Measurements from ENCODE around the gene TTYH3.
"Not testable (repeated sequence)": the region's sequence is repeated elsewhere in the genome, so short reads cannot be mapped to it uniquely, and the experiment has no call there.

TTYH3 gene

DNA sequence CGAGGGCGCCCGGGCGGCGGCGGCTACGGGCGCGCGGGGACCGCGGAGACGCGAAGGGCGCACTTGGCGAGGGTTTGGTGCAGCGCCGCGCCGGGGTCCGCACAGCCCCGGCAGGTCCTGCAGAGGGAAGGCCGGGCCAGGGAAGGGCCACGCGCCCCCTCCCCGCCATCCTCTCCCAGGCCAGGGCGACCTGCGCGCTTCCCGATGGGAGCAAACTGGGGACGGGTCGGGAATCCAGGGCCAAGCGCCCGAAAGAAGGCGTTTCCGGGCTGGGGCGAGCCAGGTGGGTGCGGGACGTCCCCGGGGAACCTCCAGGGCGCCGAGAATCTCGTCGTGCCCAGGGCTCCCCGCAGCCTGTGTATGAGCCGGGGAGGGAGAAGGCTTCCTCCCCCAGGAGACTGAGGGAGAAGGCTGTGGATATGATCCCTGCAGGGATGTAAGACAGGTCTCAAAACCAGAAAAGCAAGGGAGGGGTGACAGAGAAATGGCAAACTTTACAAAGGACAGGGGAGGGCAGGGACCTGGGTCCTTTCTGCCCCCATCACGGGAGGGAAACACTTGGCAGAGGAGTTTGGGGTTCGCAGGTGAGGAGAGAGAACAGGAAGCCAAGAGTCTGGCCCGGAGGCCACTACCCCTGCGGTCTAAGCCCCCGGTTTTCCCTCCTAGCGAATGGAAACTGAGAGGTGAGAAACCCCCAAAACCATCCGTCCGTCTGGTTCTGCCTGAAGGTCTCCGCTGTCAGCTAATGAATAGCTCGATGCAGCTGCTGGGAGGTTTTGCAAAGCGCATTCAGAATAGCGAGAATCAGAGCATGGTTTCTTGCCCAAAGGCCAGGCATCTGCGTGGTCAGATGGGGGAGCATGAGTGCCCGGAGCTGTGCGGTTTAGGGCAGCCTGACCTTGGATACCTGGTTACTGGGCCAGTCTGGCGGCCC lies 56.9 kb downstream of the TTYH3 start:
- no peak for DNase-seq (ENCODE audit: low spot score)

DNA sequence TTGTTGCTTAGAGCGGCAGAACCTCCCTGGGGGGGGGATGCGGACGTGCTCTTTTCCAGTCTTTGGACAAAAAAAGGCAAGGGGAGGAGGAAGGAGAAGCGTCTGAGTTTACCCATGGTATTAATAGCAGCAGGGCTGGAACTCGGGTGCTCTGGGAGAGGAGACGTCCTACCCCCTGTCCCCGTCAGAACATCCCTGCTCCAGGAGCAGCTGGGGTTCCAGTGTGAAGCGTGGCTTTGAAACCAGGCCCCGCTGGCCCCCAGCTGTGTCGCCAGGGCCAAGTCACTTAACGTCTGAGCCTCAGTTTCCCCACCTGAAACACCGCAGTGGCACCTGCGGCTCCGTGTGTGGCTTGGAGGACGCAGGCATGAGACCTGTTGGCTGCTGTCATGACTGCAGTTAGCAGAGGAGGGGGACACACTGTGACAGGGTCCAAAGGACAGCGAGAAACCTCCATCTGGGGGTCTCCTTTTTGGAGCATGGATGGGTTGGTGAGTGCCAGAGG lies 57.6 kb downstream of the TTYH3 start:
- DNase-seq (ENCODE audit: low spot score): no peak

DNA sequence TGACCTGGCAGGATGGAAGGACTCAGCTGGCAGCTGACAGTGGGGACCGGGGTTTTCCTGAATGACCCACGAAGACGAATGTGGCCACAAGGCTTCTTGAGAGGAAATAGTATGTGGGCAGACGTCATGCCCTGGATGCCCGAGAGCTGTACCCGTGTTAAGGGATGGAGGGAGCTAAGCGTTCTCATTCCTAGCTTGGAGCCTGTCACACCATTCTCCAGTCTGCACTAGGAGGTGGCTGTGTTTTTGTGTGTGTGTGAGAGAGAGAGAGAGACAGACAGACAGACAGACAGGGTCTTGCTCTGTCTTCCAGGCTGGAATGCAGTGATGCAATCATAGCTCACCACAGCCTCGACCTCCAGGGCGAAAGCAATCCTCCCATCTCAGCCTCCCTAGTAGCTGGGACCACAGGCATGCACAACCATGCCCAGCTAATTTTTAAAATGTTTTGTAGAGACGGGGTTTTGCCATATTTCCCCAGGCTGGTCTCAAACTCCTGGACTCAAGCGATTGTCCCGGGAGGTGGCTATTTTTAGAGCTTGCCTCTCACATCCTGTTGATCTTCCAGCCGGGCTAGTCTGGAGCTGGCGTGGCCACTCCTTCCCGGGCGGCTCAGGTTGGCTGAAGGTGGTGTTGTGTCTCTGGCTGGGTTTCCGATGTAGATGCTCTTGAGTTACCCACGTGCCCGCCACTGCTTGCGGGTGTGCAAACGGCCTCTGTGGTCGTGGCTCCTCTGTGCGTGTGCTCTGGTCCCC lies 58.3 kb downstream of the TTYH3 start:
- no peak for DNase-seq (ENCODE audit: low spot score)

GRCh38 chr7:2691011-2691707 lies 59.4 kb downstream of the TTYH3 start:
- DNase-seq (ENCODE audit: low spot score): no peak

DNA sequence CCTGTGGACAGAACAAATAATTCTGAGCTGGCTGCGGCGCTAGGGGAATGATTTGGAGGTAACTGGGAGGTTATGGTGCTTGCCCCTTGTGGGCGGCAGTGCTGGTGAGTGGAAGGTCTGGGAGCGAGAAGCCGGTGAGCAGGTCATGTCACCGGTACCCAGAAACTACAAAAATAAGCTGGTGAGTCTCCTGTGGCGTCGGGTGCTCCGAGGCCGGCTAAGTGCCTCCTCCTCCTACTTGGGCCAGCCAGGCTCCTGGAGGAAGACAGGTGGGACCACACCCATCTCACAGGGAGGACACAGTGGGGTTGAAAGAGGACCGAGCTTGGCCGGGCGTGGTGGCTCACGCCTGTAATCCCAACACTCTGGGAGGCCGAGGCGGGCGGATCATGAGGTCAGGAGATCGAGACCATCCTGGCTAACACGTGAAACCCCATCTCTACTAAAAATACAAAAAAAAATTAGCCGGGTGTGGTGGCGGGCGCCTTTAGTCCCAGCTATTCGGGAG lies 60.2 kb downstream of the TTYH3 start:
- DNase-seq (ENCODE audit: low spot score): not testable (repeated sequence)

GRCh38 chr7:2692543-2692942 lies 60.8 kb downstream of the TTYH3 start:
- no peak for DNase-seq (ENCODE audit: low spot score)

GRCh38 chr7:2693420-2694121 lies 61.8 kb downstream of the TTYH3 start:
- not testable (repeated sequence) for DNase-seq (ENCODE audit: low spot score)

- not testable (repeated sequence) for DNase-seq (ENCODE audit: low spot score)
Observed at GRCh38 chr7:2694122-2694436, 62.3 kb downstream of the TTYH3 start.

DNA sequence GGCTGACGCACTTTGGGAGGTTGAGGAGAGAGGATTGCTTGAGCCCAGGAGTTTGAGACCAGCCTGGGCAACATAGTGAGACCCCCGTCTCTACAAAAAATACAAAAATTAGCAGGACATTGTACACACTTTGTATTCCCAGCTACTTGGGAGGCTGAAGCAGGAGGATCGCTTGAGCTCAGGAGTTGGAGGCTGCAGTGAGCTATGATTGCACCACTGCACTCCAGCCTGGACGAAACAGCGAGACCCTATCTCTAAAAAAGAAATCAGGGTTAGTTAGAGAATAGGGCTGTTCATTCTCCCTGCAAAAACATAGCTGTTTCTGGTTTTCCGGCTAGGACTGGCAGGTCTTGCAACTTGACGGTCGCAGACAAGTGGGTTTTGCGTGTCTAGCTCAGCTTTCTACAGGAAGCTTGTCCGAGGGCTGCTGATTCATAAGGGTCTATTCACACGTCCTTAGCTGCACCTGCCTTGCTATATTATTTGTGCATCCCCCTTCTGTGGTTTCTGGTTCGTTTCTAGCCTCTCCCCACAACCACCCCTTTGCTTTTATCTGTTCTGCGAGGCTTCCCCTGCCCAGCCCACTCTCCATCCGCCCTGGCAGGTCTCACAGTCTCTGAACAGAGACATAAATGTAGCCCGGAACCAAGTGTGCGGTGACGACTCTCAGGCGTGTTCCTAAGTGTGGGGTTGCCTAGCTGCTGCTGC lies 66.9 kb downstream of the TTYH3 start:
- no peak for DNase-seq (ENCODE audit: low spot score)

DNA sequence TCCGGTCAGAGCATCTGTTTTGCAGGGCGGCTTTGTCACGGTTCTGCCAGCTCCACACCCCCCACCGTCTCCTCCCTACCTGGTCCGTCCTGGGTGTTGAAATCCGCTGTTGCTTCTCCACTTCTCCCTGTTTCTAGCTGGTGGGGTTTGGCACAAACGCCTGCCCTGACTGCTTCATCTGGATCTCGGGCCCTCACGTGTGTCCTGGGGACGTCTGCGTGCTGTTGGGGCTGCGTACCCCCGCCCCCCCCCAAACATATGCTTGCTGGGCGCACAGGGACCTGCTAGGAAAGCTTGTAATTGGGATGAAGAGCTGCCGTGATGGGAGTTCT lies 67.5 kb downstream of the TTYH3 start:
- no peak for DNase-seq (ENCODE audit: low spot score)

DNA sequence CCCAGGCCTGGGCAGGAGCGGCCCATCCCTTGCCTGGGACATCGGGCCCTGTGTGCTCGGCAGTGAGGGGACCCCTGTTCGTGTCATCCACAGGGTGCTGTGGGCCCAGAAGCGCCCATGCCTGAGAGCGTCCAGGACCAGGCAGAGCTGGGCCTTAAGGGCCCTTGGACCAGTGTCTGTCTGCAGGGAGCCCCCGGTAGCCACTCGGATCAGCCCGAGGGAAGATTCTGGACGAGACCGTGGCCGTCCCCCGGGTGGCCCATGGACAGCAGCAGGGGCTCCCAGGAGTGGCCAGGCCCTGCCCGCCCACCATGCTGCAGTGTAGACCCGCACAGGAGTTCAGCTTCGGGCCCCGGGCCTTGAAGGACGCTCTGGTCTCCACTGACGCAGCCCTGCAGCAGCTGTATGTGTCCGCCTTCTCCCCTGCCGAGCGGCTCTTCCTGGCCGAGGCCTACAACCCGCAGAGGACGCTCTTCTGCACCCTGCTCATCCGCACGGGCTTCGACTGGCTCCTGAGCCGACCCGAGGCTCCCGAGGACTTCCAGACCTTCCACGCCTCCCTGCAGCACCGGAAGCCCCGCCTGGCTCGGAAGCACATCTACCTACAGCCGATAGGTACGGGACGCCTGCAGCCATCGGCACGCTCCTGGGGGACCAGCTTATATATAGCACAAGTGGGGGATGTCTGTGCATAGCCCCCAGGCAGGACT lies 68.5 kb downstream of the TTYH3 start:
- no peak for DNase-seq (ENCODE audit: low spot score)

DNA sequence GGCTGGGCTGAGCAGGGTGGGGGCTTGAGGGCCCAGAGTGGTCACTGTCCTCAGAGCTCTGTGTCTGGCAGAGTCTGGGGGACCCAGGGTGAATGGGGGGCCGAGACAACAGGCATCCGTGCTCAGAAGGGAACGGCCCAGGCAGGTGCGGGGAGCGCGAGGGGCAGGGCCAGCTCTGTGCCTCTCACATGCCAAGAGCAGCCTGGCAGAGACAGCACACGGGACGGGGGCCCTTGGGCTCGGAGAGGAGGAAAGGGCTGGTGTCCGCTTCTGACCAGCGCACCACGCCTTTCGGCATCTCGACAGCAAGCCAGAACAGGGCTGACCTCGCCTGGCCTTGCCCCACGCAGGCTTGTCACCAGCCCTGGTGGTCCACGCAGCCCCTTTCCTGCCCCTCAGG lies 69.6 kb downstream of the TTYH3 start:
- no peak for DNase-seq (ENCODE audit: low spot score)

- DNase-seq (ENCODE audit: low spot score): no peak
Observed at GRCh38 chr7:2701832-2702593, 70.2 kb downstream of the TTYH3 start.

GRCh38 chr7:2702594-2702957 lies 70.8 kb downstream of the TTYH3 start:
- DNase-seq (ENCODE audit: low spot score): no peak

- no peak for DNase-seq (ENCODE audit: low spot score)
Observed at GRCh38 chr7:2705371-2706096, 73.7 kb downstream of the TTYH3 start.

- DNase-seq (ENCODE audit: low spot score): no peak
Observed at GRCh38 chr7:2706685-2707126, 74.9 kb downstream of the TTYH3 start.

DNA sequence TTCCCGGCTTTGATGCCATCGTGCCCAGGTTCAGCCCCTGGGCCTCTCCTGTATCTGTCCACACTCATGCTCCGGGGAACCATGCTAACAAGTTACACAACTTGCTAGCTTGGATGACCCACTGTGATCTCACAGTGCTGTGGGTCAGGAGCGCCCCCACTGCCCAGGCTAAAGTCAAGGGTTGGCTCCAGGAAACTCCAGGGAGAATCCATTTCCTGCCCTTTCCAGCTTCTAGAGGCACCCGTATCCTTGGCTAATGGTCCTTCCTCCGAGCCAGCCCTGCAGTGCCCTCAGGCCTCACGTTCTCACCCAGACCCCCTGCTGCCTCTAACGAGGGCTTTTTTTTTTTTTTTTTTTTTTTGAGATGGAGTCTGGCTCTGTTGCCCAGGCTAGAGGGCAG lies 75.7 kb downstream of the TTYH3 start:
- DNase-seq (ENCODE audit: low spot score): no peak

- DNase-seq (ENCODE audit: low spot score): no peak
Observed at GRCh38 chr7:2708041-2708440, 76.3 kb downstream of the TTYH3 start.

All from HuH-7.5 (cell line).